ENCODE measurements around the gene TCEANC. TPM values are rescaled to one million over a fixed set of nuclear protein-coding genes. Genes with fewer than 3 reads are reported as not detected.
"Not testable (repeated sequence)": the region's sequence is repeated elsewhere in the genome, so short reads cannot be mapped to it uniquely, and the experiment has no call there.

TCEANC gene
- polyA plus RNA-seq, 1 experiment: 1.7 TPM

- Histone ChIP-seq H3K27me3 (ENCODE audit: control insufficient read depth, insufficient read depth, low read length) (no peaks in the 10 kb centered on the region), H3K27ac (ENCODE audit: low read depth, low read length) (no peak overlapping the region), H3K9me3 (ENCODE audit: control insufficient read depth, insufficient read depth, low read length) (no peaks in the 10 kb centered on the region), H3K4me3 (ENCODE audit: low read depth, low read length) (no peak overlapping the region)
- DNase-seq (ENCODE audit: low read depth, low spot score): peak; percentile 92
- ChIA-PET CTCF (interaction anchor here (1.2 kb wide), 2 partner anchors 23 to 162 kb away, joined by 3 to 4 read pairs; no protein-coding TSS in a partner anchor), POLR2A (interaction anchor here (0.5 to 1.4 kb wide), 5 partner anchors 10 to 65 kb away, joined by 4 to 7 read pairs (median 5); partner anchors contain the start of genes OFD1, RAB9A, TCEANC and TRAPPC2)
- TF ChIP-seq, protein P1, sequence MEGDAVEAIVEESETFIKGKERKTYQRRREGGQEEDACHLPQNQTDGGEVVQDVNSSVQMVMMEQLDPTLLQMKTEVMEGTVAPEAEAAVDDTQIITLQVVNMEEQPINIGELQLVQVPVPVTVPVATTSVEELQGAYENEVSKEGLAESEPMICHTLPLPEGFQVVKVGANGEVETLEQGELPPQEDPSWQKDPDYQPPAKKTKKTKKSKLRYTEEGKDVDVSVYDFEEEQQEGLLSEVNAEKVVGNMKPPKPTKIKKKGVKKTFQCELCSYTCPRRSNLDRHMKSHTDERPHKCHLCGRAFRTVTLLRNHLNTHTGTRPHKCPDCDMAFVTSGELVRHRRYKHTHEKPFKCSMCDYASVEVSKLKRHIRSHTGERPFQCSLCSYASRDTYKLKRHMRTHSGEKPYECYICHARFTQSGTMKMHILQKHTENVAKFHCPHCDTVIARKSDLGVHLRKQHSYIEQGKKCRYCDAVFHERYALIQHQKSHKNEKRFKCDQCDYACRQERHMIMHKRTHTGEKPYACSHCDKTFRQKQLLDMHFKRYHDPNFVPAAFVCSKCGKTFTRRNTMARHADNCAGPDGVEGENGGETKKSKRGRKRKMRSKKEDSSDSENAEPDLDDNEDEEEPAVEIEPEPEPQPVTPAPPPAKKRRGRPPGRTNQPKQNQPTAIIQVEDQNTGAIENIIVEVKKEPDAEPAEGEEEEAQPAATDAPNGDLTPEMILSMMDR (IDR thresholded peaks at IDR 0.05; ENCODE audit: low read depth, low read length): no peak
These were observed 16.4 kb downstream of the TCEANC start for GRCh38 chrX:13669246-13669737.

- not testable (repeated sequence) for H3K27me3 ChIP-seq (ENCODE audit: control insufficient read depth, insufficient read depth, low read length); H3K4me3 ChIP-seq (ENCODE audit: low read depth, low read length); H3K27ac ChIP-seq (ENCODE audit: low read depth, low read length); H3K9me3 ChIP-seq (ENCODE audit: control insufficient read depth, insufficient read depth, low read length); DNase-seq (ENCODE audit: low read depth, low spot score)
- ChIA-PET POLR2A (interaction anchor here (0.5 to 1.4 kb wide), 5 partner anchors 11 to 65 kb away, joined by 4 to 7 read pairs (median 5); partner anchors contain the start of genes OFD1, RAB9A, TCEANC and TRAPPC2), CTCF (interaction anchor here (1.2 kb wide), 2 partner anchors 24 to 163 kb away, joined by 3 to 4 read pairs; no protein-coding TSS in a partner anchor)
These were observed 16.8 kb downstream of the TCEANC start for GRCh38 chrX:13669755-13670154.

GRCh38 chrX:13670197-13670596 lies 17.3 kb downstream of the TCEANC start:
- DNase-seq (ENCODE audit: low read depth, low spot score): no peak
- CTCF ChIA-PET: no interaction called here
- TF ChIP-seq, protein P1 (IDR thresholded peaks at IDR 0.05; ENCODE audit: low read depth, low read length): no peak
- H3K27ac ChIP-seq (ENCODE audit: low read depth, low read length): no peak overlapping the region
- H3K4me3 ChIP-seq (ENCODE audit: low read depth, low read length): no peak overlapping the region
- no peaks in the 10 kb centered on the region for H3K9me3 ChIP-seq (ENCODE audit: control insufficient read depth, insufficient read depth, low read length)
- no peaks in the 10 kb centered on the region for H3K27me3 ChIP-seq (ENCODE audit: control insufficient read depth, insufficient read depth, low read length)
- POLR2A ChIA-PET: interaction anchor here (1.4 kb wide), 1 partner anchor 64 kb away, joined by 7 read pairs; the partner anchor contains the start of genes OFD1 and TRAPPC2

- POLR2A ChIA-PET: no interaction called here
- TF ChIP-seq, protein P1 (IDR thresholded peaks at IDR 0.05; ENCODE audit: low read depth, low read length): no peak
- CTCF ChIA-PET: no interaction called here
These were observed 20.1 kb downstream of the TCEANC start for GRCh38 chrX:13673016-13673415.

GRCh38 chrX:13676885-13677284 lies 23.9 kb downstream of the TCEANC start:
- Histone ChIP-seq H3K4me3 (ENCODE audit: low read depth, low read length) (no peak overlapping the region), H3K27ac (ENCODE audit: low read depth, low read length) (no peak overlapping the region), H3K9me3 (ENCODE audit: control insufficient read depth, insufficient read depth, low read length) (no peaks in the 10 kb centered on the region), H3K27me3 (ENCODE audit: control insufficient read depth, insufficient read depth, low read length) (no peaks in the 10 kb centered on the region)
- DNase-seq (ENCODE audit: low read depth, low spot score): no peak
- TF ChIP-seq, protein P1 (IDR thresholded peaks at IDR 0.05; ENCODE audit: low read depth, low read length): no peak
- CTCF ChIA-PET: no interaction called here
- POLR2A ChIA-PET: no interaction called here

More at GRCh38 chrX:13673016-13673415, 20.1 kb downstream of the TCEANC start:
- H3K4me3 ChIP-seq (ENCODE audit: low read depth, low read length): no peak overlapping the region
- H3K27me3 ChIP-seq (ENCODE audit: control insufficient read depth, insufficient read depth, low read length): no peaks in the 10 kb centered on the region
- no peak overlapping the region for H3K27ac ChIP-seq (ENCODE audit: low read depth, low read length)
- no peak for DNase-seq (ENCODE audit: low read depth, low spot score)
- no peaks in the 10 kb centered on the region for H3K9me3 ChIP-seq (ENCODE audit: control insufficient read depth, insufficient read depth, low read length)

DNA sequence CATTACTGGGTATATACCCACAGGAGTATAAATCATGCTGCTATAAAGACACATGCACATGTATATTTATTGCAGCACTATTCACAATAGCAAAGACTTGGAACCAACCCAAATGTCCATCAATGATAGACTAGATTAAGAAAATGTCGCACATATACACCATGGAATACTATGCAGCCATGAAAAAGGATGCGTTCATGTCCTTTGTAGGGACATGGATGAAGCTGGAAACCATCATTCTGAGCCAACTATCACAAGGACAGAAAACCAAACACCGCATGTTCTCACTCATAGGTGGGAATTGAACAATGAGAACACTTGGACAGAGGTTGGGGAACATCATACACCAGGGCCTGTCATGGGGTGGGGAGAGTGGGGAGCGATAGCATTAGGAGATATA lies 26.8 kb downstream of the TCEANC start:
- H3K9me3 ChIP-seq (ENCODE audit: control insufficient read depth, insufficient read depth, low read length); DNase-seq (ENCODE audit: low read depth, low spot score); H3K27me3 ChIP-seq (ENCODE audit: control insufficient read depth, insufficient read depth, low read length); H3K4me3 ChIP-seq (ENCODE audit: low read depth, low read length); H3K27ac ChIP-seq (ENCODE audit: low read depth, low read length); POLR2A ChIA-PET: not testable (repeated sequence)
- CTCF ChIA-PET: interaction anchor here (0.9 kb wide), 1 partner anchor 11 kb away, joined by 3 read pairs; no protein-coding TSS in a partner anchor

Data from AG04450 (cell line).